Peyer's patch (tissue), 4 donors: Measurements from ENCODE around the gene NLRP12.

ENCODE experiments used
- CTCF ChIP-seq, 6 experiments: fragments of 450-650 bp in 4 of 6; fragments of 200-600 bp in 2 of 6; sonication (generic) in 1 of 6; IDR thresholded peaks; one replicate each; pipeline ENCODE4 v1.5.1; 2017 to 2019; ENCODE audit warnings: antibody characterized with exemption in 6 of 6, mild to moderate bottlenecking in 3 of 6, moderate library complexity in 1 of 6
- POLR2A ChIP-seq, 2 donors: fragments of 450-650 bp; IDR thresholded peaks; one replicate each; pipeline ENCODE4 v1.5.1; 2017; ENCODE audit warnings: antibody characterized with exemption in 2 of 2, mild to moderate bottlenecking in 2 of 2, moderate library complexity in 2 of 2

GRCh38 chr19:53810891-53811290, 13.2 kb downstream of the NLRP12 start:
- TF ChIP-seq CTCF (IDR thresholded peaks at IDR 0.05) (no peak), POLR2A (IDR thresholded peaks at IDR 0.05) (no peak)
